HG03342 (cell line): Measurements from ENCODE around the gene ERFE.
"Not testable (repeated sequence)": the region's sequence is repeated elsewhere in the genome, so short reads cannot be mapped to it uniquely, and the experiment has no call there.

Source experiments
- ATAC-seq: cut with Tn5 transposase; IDR thresholded peaks from one replicate; pipeline ENCODE4 v1.9.1; 2021; ENCODE audit warnings: mild to moderate bottlenecking, moderate library complexity; ENCODE audit not compliant: unreplicated experiment

ERFE gene

DNA sequence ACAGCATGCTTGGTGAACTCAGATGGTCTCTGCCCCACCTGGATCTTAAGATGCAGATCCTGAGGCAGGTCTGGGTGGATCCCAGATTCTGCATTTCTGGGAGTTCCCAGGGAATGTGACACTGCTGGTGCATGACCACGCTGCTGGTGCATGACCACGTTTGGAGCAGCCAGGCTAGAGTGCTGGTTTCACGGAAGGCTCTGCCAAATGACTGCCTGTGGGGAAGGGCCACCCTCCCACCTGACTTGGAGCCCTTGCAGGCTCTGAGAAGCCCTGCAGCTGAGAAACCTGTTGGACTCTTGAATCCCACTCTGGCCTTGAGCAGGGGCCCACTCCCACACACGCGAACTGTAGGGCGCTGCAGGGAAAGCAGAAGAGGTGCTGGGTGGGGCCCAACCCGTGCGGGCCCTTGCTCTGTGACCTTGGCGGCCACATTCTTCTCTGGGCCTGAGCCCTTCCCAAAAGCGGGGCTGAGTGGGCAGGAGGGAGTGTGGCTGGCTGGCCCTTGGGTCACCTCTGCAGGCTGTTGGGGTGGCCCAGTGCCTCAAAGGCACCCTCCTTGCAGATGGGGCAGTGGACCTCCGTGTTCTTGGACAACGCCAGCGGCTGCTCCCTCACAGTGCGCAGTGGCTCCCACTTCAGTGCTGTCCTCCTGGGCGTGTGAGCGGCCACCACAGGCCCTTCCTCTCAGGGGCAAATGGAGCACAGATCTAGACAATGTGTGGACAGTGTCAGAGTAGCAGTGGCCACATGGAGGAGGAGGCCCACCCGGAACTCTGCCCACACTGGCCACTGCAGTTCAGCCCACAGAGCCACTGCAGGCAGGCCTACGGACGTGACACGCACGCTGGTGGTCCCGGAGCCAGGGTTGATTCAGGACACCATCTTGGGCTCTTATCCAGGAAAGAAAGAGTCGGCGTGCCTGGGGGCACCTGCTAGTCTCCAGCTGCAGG is 7.9 kb downstream of the ERFE start:
- ATAC-seq = no peak

DNA sequence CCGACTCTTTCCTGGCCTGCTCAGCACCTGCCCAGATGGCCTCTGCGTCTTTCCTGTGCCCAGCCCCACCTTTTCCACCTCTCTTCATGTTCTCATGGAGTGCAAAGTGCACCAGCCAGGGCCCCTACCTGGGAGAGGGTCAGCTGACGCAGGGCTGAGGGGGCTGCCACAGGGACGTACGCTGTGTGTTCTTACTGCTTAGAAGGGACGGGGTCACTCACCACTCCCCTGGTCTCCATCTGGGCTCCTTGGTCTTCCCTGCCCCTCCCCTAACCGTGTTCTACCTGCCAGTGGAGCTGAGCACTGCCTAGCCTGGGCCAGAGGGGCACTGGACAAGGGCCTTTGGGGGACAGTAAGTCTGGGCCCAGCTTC is 8.6 kb downstream of the ERFE start:
- ATAC-seq = no peak

DNA sequence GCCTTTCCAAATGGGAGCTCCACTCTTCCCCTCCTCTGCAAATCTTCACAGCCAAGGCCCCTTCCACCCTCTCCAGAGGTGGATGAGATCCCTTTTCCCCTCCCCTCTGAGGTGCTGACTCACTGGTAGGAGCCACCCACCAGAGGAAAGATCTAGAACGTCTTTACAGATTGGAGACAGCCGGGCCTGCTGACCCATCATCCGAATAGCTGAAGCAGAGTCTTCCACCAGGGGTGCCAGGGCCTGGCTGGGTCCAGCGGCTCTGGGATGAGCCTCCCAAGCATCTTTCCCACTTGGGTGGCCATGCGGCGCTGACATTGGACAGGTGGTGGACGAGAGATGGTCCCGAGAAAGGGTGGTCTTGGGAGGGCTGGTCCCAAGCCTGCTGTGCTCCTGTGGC is 9.0 kb downstream of the ERFE start:
- no peak for ATAC-seq

DNA sequence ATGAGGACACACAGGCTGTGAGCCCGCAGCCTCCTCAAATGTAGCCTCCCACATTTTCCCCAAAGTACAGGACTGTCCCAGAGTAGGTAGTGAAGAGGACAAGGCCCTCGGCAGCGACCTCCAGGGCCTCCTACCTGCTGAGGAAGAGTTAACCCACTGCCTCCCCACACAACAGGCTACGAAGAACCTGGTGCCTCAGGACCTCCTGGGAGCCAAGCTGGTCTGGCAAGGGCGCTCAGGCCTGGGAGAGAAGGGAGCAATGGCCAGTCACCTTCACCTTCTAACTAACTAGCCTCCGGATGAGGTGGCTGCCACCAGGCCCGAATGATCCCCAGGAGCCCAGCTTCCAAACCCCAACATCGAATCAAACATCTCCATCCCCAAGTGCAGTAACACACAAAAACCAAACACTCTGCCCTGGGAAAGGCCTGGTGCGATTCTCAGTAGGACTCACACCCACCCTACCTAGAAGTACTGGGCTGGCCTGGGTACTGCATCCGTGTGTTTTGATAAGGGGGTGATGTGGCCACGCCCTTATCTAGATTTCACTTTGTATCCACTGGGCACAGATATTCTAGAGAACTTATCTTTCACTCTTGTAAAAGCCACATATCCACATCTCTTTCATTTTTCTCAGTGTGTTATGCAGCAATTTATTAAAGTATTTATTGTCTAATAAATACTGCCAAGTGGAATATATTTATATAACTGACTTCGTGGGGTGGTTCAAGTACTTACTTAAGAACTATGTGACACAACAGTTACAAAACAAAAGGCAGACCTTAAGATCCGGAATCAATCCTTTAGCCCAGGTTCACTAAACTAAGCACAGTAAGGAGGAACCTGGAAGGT is 9.7 kb downstream of the ERFE start:
- ATAC-seq = no peak

DNA sequence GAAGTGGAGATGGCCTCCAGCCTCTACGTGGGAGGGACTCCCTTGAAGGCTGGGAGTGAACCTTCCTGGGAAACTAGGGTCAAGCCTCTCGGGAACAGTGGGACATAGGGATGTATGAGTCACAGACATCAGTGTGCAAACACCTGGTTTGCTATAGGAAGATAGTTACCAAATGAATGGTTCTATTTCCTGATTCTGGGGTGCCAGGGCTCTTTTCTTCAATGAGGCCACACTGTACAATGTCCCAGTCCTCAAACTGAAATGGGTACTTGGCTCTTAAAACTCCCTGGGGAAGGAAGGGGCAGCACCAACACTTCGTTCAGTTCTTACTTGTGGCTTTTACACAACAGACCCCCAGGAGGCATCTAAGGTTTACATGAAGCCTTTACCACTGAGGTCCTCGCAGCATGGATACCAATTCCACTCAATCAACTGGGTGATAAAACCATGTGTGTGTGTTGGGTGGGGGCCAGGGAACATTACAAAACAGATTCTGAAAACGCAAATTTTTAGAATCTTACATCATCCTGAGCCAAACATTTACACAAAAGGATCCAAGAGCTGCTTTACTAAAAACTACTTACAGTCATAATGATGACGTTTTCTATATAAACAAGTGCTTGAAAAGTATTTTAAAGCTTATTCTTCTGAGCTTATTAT is 10.4 kb downstream of the ERFE start:
- ATAC-seq = no peak

DNA sequence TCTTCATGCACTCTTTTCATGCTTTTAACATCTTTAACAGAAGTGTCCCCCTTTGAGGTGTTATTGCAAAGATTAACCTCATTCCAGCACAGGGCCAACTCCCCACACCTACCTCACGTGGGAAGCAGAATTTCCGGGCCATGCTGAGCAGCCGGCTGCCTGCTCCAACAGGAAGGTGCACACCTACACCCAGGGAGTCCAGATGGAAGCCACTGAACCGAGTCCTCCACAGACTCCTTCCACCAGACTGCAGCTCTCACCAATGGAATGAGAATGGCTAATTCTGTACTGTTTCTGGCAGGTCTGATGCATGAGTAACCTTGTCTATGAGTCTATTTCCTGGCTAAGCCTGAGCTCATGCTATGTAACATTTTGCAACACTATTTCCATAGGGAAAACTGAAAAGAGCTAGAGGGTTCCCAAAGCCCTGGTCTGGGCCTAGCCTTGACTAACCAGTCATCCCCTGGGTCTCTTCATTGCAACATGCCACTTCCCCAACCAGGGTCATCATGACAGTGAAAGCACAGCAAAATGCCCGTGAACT is 11.0 kb downstream of the ERFE start:
- ATAC-seq = no peak

DNA sequence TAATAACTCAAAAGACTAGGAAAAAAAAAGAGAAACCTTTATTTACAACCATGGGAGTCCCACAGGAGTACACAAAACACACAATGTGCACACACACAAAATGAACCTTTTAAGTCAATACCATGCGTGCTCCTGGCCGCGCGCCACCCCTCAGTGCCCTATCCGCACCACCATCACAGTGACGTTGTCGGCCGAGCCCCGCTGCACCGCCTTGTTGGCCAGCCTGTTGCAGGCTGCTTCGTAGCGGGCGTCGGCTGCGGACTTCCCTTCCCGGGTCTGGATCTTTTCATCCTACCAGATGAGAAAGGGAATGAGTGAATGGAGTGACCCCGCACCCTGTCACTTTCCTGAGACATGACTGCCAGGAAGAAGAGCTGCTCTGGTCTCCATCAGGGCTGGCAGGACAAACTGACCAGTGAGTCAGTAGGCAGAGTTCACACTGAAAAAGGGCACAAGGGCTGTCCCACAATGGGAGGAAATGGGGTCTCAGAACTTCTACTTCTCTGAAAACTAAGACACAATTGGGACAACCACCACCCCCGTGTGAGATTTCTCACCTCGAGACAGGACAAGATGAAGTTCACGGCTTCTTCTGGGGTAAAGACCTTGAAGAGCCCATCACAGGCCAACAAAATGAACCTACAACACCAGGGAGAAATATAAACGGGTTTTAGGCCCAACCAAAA is 11.8 kb downstream of the ERFE start:
- no peak for ATAC-seq

DNA sequence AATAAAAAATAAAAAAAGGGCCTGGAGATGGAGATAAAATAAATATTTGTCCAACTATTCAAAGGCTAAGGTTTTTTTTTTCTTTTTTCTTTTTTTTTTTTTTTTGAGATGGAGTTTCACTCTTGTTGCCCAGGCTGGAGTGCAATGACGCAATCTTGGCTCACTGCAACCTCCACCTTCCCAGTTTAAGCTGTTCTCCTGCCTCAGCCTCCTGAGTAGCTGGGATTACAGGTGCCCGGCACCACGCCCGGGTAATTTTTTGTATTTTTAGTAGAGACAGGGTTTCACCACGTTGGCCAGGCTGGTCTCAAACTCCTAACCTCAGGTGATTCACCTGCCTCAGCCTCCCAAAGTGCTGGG is 12.3 kb downstream of the ERFE start:
- ATAC-seq = not testable (repeated sequence)

DNA sequence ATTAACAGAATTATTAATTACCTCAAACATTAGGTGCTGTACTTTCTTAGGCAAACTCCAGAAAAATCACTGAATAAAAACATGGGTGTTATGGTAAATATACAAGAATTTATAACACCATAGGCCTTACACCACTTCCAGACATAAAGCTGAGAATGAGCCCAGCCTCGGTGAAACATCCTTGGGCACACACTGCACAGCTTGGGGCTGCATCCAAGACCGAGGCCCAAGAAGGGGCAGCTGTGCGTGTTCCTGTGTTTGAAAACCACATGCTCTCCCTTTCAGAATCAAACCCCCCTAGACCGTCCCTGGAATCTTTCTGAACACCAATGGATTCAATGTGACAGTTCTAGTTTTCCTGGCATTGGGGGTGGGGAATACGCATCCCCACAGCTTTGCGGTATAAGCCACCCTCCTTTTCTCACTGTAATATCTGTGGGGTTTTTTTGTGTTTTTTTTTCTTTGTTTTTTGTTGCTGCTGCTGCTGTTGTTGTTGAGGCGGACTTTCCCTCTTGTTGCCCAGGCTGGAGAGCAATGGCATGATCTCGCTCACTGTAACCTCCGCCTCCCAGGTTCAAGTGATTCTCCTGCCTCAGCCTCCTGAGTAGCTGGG is 12.9 kb downstream of the ERFE start:
- no peak for ATAC-seq

DNA sequence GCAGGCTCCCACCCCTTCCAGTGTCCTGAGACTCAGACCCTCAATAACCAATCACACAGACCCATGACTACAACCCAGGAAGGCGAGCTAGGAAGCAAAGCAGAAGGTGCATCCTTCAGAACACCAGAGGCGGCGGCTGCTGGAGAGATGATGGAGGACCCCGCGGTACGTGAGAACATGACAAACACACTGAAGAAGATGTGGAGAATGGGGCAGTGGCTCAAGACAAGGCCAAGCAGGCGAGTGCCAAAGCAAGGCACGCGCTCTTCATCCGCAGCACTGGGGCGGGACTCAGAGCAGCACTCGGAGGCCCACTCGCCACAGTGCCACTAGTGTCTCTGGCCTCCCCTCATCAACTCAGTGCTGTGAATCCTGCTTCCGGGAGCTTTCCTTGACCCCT is 13.7 kb downstream of the ERFE start:
- ATAC-seq = no peak

DNA sequence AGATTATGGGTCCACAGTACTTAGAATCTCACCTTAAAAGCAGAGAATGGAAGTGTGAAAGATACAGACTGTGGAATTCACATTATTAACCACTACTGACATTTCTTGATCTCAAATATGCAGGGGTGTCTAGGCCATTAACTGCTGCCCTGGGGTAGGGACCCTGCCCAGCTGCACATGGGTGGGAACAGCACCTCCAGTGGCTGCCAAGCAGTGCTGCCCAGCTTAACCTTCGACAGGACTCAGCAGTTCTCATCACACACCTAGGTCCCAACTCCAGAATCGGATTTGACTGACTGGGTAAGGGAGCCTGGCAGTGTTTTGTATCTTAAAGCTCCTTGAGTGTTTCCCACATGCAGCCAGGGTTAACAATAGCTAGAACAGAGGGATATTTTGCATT is 14.9 kb downstream of the ERFE start:
- ATAC-seq = no peak

DNA sequence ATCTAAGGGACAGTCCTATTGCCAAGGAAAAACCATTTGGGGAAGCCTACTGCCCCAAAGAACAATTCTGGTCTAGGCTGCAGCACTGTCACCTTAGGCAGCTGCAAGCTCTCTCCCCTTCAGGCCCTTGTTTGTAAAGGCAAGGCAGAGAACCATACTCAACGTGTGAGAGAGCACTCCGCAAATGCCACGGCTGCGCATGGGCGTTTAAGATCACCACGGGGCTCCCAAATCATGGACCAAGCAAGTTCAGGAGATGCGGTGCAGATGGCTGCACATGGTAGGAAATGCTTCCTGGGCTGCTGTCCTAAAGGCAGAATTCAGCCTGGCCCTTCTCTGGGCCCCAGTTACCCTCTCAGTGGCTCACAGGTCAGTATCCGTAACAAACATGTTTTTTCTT is 15.5 kb downstream of the ERFE start:
- no peak for ATAC-seq

DNA sequence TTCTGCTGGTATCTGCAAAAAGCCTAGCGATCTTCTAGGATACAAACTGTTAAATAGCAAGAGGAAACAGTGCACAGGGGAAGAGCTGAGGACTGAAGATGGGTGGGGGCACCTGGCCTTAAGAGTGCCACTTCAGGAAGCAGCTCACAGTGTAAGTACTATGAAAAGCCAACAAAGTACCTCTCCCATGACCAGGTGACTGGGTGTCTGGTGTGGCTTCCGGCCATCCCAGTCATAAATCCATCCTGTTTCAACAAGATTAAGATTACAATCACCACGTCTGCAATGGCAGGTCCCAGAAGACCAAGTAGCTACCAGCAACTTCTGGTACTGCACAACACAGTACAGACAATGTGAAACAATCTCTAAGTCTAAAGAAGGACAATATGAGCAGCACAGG is 15.9 kb downstream of the ERFE start:
- no peak for ATAC-seq

DNA sequence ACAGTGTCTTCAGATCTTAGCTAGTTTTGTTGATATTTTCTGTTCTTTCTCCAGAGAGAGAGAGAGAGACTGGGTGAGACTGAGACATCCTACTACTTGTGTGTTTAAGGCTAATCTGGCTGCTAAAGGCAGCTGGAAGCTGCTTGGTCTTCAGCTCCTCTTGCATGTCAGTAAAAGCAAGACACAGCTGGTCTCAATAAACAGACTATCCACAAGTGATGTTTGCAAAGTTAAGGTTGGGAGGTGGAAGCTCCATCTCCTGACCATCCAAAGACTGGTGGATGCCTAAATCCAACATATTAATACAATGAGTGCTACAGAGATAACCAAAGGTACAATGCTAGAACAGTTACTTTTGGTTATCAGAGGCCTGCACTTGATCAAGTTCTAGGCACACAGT is 17.8 kb downstream of the ERFE start:
- ATAC-seq = no peak

DNA sequence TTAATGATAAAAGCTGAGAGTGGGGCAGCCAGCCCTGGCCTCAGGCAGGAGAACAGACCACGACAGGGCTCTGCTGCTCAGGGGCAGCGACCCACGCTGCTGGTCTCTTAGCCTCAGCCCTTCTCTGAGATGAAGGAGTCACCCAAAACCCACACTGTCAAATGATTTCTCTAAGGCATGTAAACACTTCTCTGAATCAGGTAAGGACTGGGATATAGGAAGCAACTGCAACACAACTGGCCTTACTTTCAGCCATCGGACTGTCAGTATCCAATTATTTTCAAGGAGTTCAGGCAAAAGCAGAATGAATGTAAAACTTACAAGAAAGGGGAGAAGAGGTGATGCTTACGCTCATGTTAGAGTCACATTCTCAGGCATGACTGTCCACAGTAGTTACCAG is 21.8 kb downstream of the ERFE start:
- no peak for ATAC-seq

DNA sequence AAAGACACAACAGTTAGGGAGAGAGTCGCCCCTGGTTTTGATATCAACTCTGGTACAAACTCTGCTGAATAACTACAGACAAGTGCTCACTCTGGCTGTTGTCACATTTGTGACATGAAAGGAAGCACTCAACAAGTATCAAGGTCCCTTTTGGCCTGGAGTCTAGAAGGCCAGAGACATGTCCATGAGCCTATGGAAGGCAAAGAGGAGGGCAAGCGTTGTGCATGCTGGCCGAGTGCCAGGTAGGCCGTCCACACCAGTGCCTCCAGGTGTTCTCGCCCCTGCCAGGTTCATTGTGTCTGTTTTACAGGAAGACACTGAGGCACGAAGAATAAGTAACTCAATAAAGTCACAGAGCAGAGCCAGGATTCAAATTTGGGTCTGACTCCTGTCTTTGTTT is 23.6 kb downstream of the ERFE start:
- no peak for ATAC-seq

DNA sequence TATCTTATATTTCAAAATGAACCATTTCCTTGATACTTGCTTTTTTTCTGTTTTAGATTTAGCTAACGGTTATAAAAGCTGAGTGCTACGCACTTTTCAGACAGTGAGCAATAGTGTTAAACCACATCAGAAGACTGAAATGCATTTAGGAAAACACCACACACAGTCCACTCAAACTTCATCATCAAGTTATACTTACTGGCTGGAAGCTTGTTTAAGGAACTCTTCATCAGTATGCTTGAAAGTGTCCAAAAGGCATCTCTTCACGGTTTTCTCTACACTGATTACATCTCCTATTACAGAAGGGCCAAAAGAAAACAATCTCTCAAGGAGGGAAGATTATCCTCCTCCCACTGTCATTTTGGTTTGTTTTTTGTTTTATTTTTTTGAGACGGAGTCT is 25.1 kb downstream of the ERFE start:
- ATAC-seq = no peak

DNA sequence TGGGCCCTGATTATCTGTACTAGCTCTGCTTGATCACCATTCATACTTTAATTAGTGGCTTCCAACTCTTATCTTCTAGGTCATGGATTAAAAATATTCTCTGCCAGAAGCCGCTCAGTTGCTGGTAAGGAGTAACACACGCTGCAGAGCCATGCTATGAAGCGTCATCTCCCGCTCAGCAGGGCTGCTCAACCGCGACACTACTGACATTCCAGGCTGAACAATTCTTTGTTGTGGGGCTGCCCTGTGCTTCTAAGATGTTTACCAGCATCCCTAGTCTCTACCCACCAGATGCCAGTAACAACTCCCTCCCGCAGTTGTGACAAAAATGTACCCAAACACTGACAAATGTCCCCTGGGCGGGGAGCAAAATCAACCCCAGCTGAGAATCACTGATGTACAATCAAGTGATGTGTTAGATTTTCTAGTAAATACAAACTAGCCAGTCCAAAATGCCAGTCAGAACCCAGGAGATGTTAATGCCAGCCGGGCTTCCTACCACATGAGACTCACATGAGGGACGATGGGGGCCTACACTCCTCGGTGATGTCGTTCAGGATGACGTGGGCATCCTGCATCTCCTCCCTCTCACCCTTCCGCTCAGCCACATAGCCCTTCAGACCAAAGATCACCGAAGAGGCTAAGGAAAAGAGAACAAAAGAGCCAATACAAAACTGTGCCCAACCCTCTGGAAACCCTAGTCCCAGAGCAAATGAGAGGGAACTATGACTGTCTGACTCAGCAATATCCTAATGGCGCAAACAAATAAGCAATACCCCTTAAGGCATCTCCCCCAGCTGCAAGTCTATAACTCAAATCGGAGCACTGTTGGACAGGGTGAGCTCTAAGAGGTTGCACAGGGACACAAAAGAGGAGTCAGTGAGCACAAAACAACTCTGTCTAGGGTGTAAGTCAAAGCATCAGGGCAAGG is 29.1 kb downstream of the ERFE start:
- no peak for ATAC-seq

DNA sequence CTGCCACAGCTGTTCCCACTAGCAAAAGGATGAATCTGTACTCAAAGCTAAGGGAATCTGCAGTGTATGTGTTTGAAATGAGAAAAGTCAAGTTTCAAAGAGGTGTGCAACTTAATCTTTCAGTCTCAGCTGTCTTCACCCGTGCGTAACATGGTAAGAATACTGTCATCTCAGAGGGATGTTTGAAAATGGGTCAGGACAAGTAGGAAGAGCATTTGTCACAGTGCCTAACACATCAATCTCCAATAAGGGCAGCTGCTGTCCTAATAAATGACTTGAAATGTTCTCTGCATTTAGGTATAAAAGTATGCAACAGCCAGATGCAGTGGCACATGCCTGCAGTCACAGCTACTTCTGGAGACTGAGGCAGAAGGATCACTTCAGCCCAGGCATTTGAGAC is 31.7 kb downstream of the ERFE start:
- no peak for ATAC-seq
